Measurements from ENCODE around the gene TENT5C.

DNA sequence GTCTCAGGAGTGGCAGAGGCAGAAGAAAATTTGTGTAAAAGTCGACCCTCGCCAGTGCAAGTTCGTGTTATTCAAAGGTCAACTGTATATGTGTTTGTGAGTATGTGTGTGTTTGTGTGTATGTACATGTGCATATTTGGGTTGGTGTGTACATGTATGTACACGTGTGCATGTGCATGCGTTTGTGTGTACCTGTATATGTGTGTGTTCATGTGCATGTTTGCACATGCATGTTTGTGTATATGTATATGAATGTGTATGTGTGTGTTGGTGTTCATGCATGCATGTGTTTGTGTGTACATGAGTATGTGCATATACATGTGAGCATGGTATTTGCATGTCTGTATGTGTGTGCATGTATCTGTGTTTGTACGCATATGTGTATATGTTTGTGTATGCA is 21.7 kb upstream of the TENT5C start:
- TF ChIP-seq GABPA (tag; conservative IDR thresholded peaks at IDR 0.05; ENCODE audit: low read depth) (no peak), NEUROD1 (IDR thresholded peaks at IDR 0.05; ENCODE audit: borderline replicate concordance, low read depth, low read length, partially characterized antibody) (no peak), EP400 (IDR thresholded peaks at IDR 0.05) (no peak), EZH2 (IDR thresholded peaks at IDR 0.05; ENCODE audit: borderline replicate concordance, low read depth, low read length) (no peak), CBX8 (IDR thresholded peaks at IDR 0.05; ENCODE audit: borderline replicate concordance, extremely low read depth, low read depth, low read length, poor library complexity, severe bottlenecking) (no peak), POLR2A (conservative IDR thresholded peaks at IDR 0.05) (no peak)
- TF ChIP-seq, protein P1, sequence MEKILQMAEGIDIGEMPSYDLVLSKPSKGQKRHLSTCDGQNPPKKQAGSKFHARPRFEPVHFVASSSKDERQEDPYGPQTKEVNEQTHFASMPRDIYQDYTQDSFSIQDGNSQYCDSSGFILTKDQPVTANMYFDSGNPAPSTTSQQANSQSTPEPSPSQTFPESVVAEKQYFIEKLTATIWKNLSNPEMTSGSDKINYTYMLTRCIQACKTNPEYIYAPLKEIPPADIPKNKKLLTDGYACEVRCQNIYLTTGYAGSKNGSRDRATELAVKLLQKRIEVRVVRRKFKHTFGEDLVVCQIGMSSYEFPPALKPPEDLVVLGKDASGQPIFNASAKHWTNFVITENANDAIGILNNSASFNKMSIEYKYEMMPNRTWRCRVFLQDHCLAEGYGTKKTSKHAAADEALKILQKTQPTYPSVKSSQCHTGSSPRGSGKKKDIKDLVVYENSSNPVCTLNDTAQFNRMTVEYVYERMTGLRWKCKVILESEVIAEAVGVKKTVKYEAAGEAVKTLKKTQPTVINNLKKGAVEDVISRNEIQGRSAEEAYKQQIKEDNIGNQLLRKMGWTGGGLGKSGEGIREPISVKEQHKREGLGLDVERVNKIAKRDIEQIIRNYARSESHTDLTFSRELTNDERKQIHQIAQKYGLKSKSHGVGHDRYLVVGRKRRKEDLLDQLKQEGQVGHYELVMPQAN (IDR thresholded peaks at IDR 0.05; ENCODE audit: borderline replicate concordance), result no peak
- TF ChIP-seq, protein P2, sequence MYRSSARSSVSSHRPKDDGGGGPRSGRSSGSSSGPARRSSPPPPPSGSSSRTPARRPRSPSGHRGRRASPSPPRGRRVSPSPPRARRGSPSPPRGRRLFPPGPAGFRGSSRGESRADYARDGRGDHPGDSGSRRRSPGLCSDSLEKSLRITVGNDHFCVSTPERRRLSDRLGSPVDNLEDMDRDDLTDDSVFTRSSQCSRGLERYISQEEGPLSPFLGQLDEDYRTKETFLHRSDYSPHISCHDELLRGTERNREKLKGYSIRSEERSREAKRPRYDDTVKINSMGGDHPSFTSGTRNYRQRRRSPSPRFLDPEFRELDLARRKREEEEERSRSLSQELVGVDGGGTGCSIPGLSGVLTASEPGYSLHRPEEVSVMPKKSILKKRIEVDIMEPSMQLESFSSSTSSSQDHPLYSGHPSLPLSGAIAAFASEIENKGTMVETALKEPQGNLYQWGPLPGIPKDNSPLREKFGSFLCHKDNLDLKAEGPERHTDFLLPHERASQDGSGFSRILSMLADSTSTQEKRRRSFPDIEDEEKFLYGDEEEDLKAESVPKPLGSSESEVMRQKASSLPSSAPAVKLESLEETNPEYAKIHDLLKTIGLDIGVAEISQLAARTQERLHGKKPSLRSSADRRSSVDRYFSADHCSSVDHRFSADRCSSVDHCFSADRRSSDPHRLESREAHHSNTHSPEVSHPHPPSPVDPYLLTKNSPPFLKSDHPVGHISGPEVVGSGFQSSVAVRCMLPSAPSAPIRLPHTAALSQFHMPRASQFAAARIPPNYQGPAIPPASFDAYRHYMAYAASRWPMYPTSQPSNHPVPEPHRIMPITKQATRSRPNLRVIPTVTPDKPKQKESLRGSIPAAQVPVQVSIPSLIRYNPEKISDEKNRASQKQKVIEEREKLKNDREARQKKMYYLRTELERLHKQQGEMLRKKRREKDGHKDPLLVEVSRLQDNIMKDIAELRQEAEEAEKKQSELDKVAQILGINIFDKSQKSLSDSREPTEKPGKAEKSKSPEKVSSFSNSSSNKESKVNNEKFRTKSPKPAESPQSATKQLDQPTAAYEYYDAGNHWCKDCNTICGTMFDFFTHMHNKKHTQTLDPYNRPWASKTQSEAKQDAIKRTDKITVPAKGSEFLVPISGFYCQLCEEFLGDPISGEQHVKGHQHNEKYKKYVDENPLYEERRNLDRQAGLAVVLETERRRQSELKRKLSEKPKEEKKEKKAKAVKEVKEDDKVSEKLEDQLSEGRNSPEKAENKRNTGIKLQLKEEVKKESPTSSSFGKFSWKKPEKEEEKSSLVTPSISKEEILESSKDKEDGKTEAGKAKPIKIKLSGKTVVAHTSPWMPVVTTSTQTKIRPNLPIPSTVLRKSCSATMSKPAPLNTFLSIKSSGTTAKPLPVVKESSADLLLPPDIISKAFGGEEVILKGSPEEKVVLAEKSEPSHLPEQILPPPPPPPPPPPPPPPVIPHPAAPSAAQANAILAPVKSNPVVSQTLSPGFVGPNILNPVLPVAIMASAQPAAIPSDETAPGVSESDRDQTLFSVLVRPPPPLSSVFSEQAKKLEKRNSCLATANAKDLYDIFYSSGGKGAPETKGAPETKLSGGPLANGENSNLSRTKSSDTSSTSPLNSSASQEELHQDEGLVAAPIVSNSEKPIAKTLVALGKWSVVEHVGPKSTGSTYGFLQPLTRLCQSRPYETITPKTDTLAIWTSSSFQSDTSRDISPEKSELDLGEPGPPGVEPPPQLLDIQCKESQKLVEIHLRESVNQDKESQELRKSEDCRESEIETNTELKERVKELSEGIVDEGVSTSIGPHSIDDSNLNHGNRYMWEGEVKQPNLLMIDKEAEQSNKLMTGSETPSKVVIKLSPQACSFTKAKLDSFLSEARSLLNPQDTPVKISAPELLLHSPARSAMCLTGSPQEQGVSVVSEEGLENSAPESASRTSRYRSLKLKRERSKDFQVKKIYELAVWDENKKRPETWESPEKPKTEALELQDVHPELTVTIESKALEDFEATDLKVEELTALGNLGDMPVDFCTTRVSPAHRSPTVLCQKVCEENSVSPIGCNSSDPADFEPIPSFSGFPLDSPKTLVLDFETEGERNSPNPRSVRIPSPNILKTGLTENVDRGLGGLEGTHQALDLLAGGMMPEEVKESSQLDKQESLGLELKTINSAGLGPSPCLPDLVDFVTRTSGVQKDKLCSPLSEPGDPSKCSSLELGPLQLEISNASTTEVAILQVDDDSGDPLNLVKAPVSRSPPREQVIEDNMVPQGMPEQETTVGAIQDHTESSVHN (IDR thresholded peaks at IDR 0.05; ENCODE audit: borderline replicate concordance in 1 of 2, low read depth in 1 of 2), result no peak

Data from K562 (cell line).